ENCODE measurements around the gene CREBBP. TPM values are rescaled to one million over a fixed set of nuclear protein-coding genes. Genes with fewer than 3 reads are reported as not detected.

Gene CREBBP
- total RNA-seq, 1 experiment from 2014 or later: 79.6 TPM

- no TSS peak for BruUV-seq (replicated peaks)
- TF ChIP-seq CTCF (conservative IDR thresholded peaks at IDR 0.05; ENCODE audit: low read depth, low read length) (no peak), EZH2 (IDR thresholded peaks at IDR 0.05; ENCODE audit: borderline replicate concordance, low read depth, low read length, poor library complexity, severe bottlenecking) (no peak)
- no peaks in the 10 kb centered on the region for H3K9me3 ChIP-seq (ENCODE audit: low read depth, low read length, poor library complexity, severe bottlenecking)
- CTCF ChIA-PET: no interaction called here
- peaks cover 61% of the 10 kb centered on the region for H3K36me3 ChIP-seq (ENCODE audit: insufficient read depth, low read length, poor library complexity, severe bottlenecking)
- no peaks in the 10 kb centered on the region for H3K27me3 ChIP-seq (replicated peaks; ENCODE audit: insufficient read depth, low read depth, low read length, poor library complexity)
- intact Hi-C loops (cut with micrococcal nuclease; ENCODE audit: unreplicated experiment): no loop called here
- no peak overlapping the region for H3K4me3 ChIP-seq (ENCODE audit: low read depth, low read length, poor library complexity, severe bottlenecking)
- H3K27ac ChIP-seq (ENCODE audit: low read depth, low read length, poor library complexity, severe bottlenecking): no peak overlapping the region
- H3K4me1 ChIP-seq (ENCODE audit: insufficient read depth, low read length, poor library complexity, severe bottlenecking): no peaks in the 10 kb centered on the region
- no peak for DNase-seq (ENCODE audit: low spot score)
- POLR2A ChIA-PET (ENCODE audit: low non-redundant PET): no interaction called here
These were observed 119.0 kb downstream of the CREBBP start for GRCh38 chr16:3761375-3762106.

- ChIA-PET POLR2A (ENCODE audit: low non-redundant PET) (no interaction called here), CTCF (no interaction called here)
- Histone ChIP-seq H3K27ac (ENCODE audit: low read depth, low read length, poor library complexity, severe bottlenecking) (no peak overlapping the region), H3K27me3 (replicated peaks; ENCODE audit: insufficient read depth, low read depth, low read length, poor library complexity) (no peaks in the 10 kb centered on the region), H3K4me3 (ENCODE audit: low read depth, low read length, poor library complexity, severe bottlenecking) (no peak overlapping the region), H3K4me1 (ENCODE audit: insufficient read depth, low read length, poor library complexity, severe bottlenecking) (no peaks in the 10 kb centered on the region), H3K9me3 (ENCODE audit: low read depth, low read length, poor library complexity, severe bottlenecking) (no peaks in the 10 kb centered on the region), H3K36me3 (ENCODE audit: insufficient read depth, low read length, poor library complexity, severe bottlenecking) (peaks cover 61% of the 10 kb centered on the region)
- TF ChIP-seq CTCF (conservative IDR thresholded peaks at IDR 0.05; ENCODE audit: low read depth, low read length): no peak
- TF ChIP-seq EZH2 (IDR thresholded peaks at IDR 0.05; ENCODE audit: borderline replicate concordance, low read depth, low read length, poor library complexity, severe bottlenecking): no peak
- intact Hi-C loops (cut with micrococcal nuclease; ENCODE audit: unreplicated experiment): no loop called here
- no peak for DNase-seq (ENCODE audit: low spot score)
- BruUV-seq (replicated peaks): no TSS peak
These were observed 120.0 kb downstream of the CREBBP start for GRCh38 chr16:3760518-3760917.

GRCh38 chr16:3759736-3760135 lies 120.8 kb downstream of the CREBBP start:
- no peak for DNase-seq (ENCODE audit: low spot score)
- peaks cover 54% of the 10 kb centered on the region for H3K36me3 ChIP-seq (ENCODE audit: insufficient read depth, low read length, poor library complexity, severe bottlenecking)
- H3K4me1 ChIP-seq (ENCODE audit: insufficient read depth, low read length, poor library complexity, severe bottlenecking): peaks cover 3% of the 10 kb centered on the region
- TF ChIP-seq EZH2 (IDR thresholded peaks at IDR 0.05; ENCODE audit: borderline replicate concordance, low read depth, low read length, poor library complexity, severe bottlenecking) (no peak), CTCF (conservative IDR thresholded peaks at IDR 0.05; ENCODE audit: low read depth, low read length) (no peak)
- H3K9me3 ChIP-seq (ENCODE audit: low read depth, low read length, poor library complexity, severe bottlenecking): no peaks in the 10 kb centered on the region
- no peak overlapping the region for H3K27ac ChIP-seq (ENCODE audit: low read depth, low read length, poor library complexity, severe bottlenecking)
- BruUV-seq (replicated peaks): no TSS peak
- H3K4me3 ChIP-seq (ENCODE audit: low read depth, low read length, poor library complexity, severe bottlenecking): no peak overlapping the region
- H3K27me3 ChIP-seq (replicated peaks; ENCODE audit: insufficient read depth, low read depth, low read length, poor library complexity): no peaks in the 10 kb centered on the region
- ChIA-PET POLR2A (ENCODE audit: low non-redundant PET) (no interaction called here), CTCF (no interaction called here)
- intact Hi-C loops (cut with micrococcal nuclease; ENCODE audit: unreplicated experiment): no loop called here

Measured in A673 (cell line).